HG03442 (cell line): ENCODE results near the gene PCSK6.

ENCODE experiments used
- ATAC-seq: cut with Tn5 transposase; IDR thresholded peaks from one replicate; pipeline ENCODE4 v1.9.1; 2021; ENCODE audit warnings: mild to moderate bottlenecking, moderate library complexity; ENCODE audit not compliant: unreplicated experiment

The PCSK6 gene

GRCh38 chr15:101448336-101448735 is 41.2 kb downstream of the PCSK6 start:
- ATAC-seq, result no peak

- ATAC-seq, result no peak
Measured at GRCh38 chr15:101447561-101448071, 41.9 kb downstream of the PCSK6 start.

- no peak for ATAC-seq
Measured at GRCh38 chr15:101447168-101447533, 42.4 kb downstream of the PCSK6 start.

GRCh38 chr15:101446518-101447167 is 42.9 kb downstream of the PCSK6 start:
- ATAC-seq, result no peak

- ATAC-seq, result no peak
Measured at GRCh38 chr15:101445562-101446517, 43.7 kb downstream of the PCSK6 start.

- ATAC-seq, result no peak
Measured at GRCh38 chr15:101444807-101445508, 44.5 kb downstream of the PCSK6 start.

GRCh38 chr15:101444015-101444414 is 45.5 kb downstream of the PCSK6 start:
- no peak for ATAC-seq

GRCh38 chr15:101442272-101442671 is 47.2 kb downstream of the PCSK6 start:
- no peak for ATAC-seq

- no peak for ATAC-seq
Measured at GRCh38 chr15:101441696-101442095, 47.8 kb downstream of the PCSK6 start.

- no peak for ATAC-seq
Measured at GRCh38 chr15:101440846-101441590, 48.5 kb downstream of the PCSK6 start.

- ATAC-seq, result no peak
Measured at GRCh38 chr15:101439920-101440319, 49.6 kb downstream of the PCSK6 start.

- ATAC-seq, result no peak
Measured at GRCh38 chr15:101439285-101439919, 50.1 kb downstream of the PCSK6 start.

- no peak for ATAC-seq
Measured at GRCh38 chr15:101438482-101439284, 50.8 kb downstream of the PCSK6 start.

GRCh38 chr15:101437618-101438481 is 51.7 kb downstream of the PCSK6 start:
- ATAC-seq, result no peak

- ATAC-seq, result no peak
Measured at GRCh38 chr15:101437209-101437608, 52.3 kb downstream of the PCSK6 start.

GRCh38 chr15:101436526-101436925 is 53.0 kb downstream of the PCSK6 start:
- no peak for ATAC-seq

GRCh38 chr15:101435761-101436160 is 53.7 kb downstream of the PCSK6 start:
- ATAC-seq, result no peak
